GM12878 (cell line): ENCODE measurements around the gene TYROBP.

Experiments used
- CTCF ChIP-seq, 3 experiments: IDR thresholded peaks in 2 of 3; conservative IDR thresholded peaks in 1 of 3; 2 replicates each; pipeline ENCODE4 v1.5.1; 2011; ENCODE audit warnings: low read depth in 3 of 3, low read length in 3 of 3, mild to moderate bottlenecking in 3 of 3, control low read depth in 2 of 3, moderate library complexity in 2 of 3, inconsistent platforms in 1 of 3, mixed read lengths in 1 of 3; ENCODE audit not compliant: control insufficient read depth in 2 of 3, insufficient read depth in 1 of 3; ENCODE audit errors: extremely low read depth in 1 of 3
- POLR2A ChIP-seq: IDR thresholded peaks from 2 replicates; pipeline ENCODE4 v1.6.1; 2011; ENCODE audit warnings: low read depth, mild to moderate bottlenecking, low read length

DNA sequence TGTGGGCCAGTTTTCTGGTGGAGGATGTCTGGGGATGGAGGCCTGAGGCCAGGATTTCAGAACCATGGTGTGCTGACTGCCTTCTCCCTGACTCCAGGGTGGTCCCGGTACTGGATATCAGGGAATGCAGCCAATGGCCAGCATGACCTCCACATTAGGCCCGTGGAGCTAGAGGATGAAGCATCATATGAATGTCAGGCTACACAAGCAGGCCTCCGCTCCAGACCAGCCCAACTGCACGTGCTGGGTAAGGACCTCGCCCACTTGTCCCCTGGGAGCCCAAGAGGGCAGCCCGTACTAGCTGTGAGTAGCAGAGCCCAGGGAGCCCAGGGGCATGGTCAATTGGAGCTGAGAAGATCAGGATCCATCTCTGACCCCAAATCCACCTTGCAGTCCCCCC is 49.8 kb downstream of the TYROBP start:
- TF ChIP-seq POLR2A (no peak), CTCF (IDR thresholded peaks at IDR 0.05 in 2 of 3, conservative IDR thresholded peaks at IDR 0.05 in 1 of 3; ENCODE audit: control insufficient read depth in 2 of 3, extremely low read depth in 1 of 3, insufficient read depth in 1 of 3, low read depth in 3 of 3, low read length in 3 of 3) (no peak)
